HUDEP-2 (cell line): ENCODE measurements around the gene SLC7A9.
"Not testable (repeated sequence)": the region's sequence is repeated elsewhere in the genome, so short reads cannot be mapped to it uniquely, and the experiment has no call there.

Experiments used
- DNase-seq, 76 experiments: peaks; one replicate each; lab custom pipeline; 2025; ENCODE audit not compliant: unreplicated experiment in 76 of 76; lab: John Stamatoyannopoulos, UW

SLC7A9 gene

DNA sequence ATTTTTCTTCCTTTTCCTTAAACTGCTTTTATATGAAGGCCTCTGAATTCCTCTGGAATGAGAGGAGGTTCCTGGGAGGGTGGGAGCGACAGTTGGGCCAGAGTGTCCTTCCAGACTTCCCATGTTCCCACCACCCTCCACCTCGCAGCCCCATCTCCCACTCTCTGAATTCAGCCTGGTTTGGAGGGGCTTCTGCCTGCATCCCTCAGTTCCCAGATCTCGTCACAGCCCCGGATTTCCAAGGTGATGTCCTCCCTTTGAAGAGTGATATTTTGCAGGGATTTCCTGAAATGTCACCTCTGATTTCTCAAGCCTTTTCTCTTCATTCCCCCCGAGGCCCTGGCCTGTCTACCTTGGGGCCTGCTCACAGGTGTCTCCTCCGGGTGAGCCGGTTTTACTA is 16.7 kb upstream of the SLC7A9 start:
- DNase-seq, result no peak

GRCh38 chr19:32885255-32885654 is 15.7 kb upstream of the SLC7A9 start:
- not testable (repeated sequence) for DNase-seq

- DNase-seq, result no peak
Observed at GRCh38 chr19:32881766-32882165, 12.2 kb upstream of the SLC7A9 start.

DNA sequence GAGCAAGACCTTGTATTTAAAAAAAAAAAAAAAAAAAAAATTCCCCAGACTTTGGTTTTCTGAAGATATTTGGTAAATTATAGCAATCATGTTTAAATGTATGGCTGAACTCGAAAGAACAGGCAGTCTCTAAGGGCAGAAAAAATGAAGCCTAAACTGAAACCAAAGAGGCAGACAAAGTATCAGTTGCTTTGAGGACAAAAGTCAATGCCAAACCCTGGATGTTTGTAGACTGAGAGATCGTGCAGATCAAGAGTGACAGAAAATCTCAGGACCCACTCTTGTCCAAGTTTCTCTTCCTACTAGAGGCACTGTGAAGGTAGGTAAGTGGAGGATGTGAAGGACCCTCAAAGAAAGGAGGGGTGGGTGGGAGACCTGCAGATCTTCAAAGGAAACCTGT is 11.1 kb upstream of the SLC7A9 start:
- DNase-seq, result no peak

GRCh38 chr19:32879741-32880140 is 10.2 kb upstream of the SLC7A9 start:
- DNase-seq, result no peak

DNA sequence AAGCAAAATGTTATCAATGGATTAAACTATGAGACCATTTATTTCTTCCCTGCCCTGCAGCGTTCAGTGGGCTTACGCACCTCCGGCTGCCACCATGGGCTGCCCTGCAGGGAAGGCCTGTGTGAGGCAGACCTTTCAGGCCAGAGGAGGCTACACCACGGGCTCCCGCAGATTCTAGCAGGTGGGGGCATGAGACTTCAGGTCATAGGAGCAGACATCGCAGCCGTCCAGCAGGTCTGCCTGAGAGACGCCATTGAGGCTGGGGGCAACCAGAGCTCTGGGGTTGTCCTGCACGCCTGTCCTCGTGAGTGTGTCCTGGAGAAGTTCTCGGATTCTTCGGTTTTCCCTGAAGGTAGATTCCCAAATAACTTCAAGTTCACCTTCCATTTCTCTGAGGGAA is 9.4 kb upstream of the SLC7A9 start:
- DNase-seq, result no peak

DNA sequence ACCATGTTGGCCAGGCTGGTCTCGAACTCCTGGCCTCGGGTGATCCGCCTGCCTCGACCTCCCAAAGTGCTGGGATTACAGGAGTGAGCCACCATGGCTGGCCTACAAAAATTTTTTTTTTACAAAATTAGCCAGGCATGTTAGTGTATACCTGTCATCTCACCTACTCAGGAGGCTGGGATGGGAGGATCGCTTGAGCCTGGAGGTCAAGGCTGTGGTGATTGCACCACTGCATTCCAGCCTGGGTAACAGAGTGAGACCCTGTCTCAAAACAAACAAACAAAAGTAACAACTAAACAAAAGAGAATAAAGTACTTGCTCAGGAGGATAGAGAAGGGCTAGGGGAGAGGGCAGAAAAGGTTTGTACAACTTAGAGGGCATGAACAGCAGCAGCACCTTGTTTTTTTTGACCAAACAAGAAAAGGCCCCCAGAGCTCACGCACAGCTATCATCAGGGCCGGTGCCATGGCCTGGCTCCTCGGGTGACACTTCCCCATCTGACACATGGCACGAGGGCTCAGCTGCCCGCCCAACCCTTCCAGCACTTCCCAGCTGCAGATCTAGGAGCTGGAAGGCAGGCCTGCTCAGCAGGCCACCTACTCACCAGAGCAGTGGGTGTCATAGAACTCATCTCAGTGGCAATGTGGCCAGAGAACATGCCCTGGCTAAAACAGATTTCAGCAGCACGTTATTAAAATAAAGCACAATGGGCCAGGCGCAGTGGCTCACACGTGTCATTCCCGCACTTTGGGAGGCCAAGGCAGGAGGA is 8.6 kb upstream of the SLC7A9 start:
- DNase-seq, result no peak

- no peak for DNase-seq
Observed at GRCh38 chr19:32877323-32877912, 7.9 kb upstream of the SLC7A9 start.

GRCh38 chr19:32876919-32877285 is 7.3 kb upstream of the SLC7A9 start:
- no peak for DNase-seq

DNA sequence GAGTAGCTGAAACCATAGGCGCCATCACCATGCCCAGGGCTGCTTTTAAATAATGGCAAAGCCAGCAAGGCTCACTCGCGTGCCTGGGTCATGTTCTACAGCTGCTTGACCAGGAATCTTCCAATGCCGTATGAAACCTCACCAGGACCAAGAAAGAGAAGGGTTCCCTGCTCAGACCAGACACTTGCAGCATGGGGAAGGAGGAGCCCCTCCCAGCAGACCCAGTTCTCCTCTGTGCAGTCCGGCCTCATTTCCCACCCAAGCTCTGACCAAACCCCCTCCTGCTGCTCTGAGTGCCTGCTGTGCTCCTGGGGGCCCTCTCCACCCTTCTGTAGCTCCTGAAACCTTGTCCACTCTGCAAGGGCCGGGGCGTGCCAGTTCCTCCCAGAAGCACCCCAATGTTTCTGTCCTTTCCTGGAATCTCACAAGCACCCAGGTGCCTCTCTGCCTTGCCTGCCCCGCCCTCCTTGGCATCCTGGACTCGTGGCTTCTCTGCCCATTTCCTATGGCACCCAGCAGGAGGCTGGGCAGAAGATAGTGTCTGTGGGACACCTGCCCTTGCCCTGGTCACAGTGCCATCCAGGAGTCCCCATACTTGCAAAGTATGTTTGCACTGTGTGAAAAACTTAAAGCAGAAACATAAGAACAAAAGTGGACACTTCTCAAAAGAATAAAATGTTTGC is 6.8 kb upstream of the SLC7A9 start:
- DNase-seq, result no peak

- no peak for DNase-seq
Observed at GRCh38 chr19:32875428-32875827, 5.9 kb upstream of the SLC7A9 start.

- DNase-seq, result no peak
Observed at GRCh38 chr19:32874605-32875004, 5.0 kb upstream of the SLC7A9 start.

- no peak for DNase-seq
Observed at GRCh38 chr19:32873247-32873959, 3.8 kb upstream of the SLC7A9 start.

DNA sequence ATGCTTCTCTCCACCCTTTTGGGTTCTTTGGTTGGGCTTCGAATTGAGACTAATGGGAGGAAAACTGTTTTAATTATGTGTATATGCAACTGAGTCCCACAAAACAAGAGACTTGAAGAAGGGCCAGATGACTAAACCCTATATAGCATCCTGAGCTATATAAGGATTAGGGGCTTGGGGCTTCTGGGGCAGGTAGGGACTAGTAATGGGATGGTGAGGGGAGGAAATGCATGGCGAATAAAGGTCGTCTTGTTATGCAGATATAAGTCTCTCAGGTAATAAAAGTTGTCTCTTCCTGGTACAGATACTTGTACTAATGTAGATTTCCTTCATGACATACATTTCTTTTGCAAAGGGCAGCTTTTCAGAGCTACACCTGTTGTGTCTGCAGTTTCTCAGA is 2.8 kb upstream of the SLC7A9 start:
- no peak for DNase-seq

DNA sequence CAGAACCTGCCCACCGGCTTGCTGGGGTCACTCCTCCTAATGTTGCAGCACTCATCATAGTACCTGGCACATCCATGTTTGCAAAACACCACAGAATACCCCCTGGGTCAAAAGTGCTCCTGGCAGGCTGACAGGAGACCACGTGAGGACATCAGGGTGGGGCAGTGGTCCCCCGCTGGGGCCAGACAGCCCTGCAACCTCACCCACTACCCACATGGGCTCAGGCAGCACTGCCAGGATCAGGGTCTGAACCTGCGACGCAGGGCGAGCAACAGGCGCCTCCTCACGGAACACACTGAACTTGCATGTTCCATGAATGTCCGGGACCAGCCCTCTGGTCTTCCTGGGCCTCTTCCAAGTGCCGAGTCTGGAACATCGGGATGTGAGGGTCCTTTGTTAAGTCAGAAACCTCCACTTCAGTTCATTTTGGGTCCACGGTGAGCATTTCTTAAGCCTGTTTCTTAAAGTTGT is 1.4 kb upstream of the SLC7A9 start:
- no peak for DNase-seq

DNA sequence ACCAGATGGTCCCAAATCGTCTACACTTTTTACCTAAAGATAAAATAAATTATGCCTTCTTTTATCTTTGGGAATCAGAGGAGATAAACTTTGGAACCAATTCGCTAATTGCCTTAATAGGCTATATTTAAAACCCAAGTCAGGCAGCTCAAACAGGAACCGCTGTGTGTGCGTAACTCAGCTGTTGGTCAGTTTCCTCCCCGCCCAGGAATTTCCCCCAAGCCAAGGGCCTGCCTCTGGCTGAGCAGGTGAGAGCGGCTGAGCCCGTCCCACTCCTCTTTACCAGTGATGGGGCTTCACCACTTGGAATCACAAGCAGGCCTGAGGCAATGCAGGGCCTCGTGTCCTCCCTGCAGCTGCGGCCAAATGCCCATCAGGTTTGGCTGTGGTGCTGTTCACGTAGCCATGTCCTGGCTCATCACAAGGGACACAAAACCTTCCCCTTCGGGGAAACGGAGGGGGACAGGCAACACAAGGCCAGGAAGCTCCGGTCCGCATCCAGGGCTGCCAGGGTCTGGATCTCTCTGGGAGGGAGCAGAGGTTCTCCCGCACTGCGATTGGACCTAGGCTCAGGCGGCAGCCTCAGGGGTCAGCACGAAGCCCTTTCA is 503 bp upstream of the SLC7A9 start:
- DNase-seq, result no peak

DNA sequence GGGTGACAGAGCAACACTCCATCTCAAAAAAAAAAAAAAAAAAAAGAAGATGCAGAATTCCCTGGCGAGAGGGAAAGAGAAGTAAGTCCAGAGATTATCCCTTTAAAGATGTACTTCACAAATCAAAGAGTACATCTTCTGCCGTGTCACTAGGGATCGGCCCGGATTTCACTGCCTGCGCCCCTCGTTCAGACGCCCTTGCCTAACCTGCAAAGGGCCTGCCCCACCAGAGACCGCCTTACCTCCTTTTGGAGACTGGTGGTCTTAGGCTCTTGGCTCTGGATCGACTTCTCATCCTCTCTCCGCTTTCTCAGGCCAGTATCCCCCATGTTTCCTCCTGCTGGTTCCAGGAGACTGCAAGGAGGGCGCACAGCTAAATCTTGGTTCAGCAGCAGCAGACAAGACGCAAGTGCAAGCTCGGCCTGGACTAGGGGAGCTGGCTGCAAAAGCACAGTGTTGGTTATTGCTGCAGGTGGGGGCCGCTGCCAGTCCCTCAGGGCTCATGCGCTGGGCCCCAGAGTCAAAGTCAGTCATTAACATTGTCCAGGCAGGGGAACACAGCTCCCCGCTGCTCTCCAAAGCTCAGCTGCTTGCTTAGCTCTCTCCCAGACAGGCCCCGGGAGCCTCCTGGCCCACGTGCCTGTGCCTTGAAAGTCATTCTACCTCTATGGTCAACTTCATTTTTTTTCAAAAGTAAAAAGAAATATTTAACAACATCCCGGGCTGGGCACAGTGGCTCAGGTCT is 1.2 kb downstream of the SLC7A9 start:
- DNase-seq, result no peak

GRCh38 chr19:32867436-32867835 is 2.1 kb downstream of the SLC7A9 start:
- not testable (repeated sequence) for DNase-seq

DNA sequence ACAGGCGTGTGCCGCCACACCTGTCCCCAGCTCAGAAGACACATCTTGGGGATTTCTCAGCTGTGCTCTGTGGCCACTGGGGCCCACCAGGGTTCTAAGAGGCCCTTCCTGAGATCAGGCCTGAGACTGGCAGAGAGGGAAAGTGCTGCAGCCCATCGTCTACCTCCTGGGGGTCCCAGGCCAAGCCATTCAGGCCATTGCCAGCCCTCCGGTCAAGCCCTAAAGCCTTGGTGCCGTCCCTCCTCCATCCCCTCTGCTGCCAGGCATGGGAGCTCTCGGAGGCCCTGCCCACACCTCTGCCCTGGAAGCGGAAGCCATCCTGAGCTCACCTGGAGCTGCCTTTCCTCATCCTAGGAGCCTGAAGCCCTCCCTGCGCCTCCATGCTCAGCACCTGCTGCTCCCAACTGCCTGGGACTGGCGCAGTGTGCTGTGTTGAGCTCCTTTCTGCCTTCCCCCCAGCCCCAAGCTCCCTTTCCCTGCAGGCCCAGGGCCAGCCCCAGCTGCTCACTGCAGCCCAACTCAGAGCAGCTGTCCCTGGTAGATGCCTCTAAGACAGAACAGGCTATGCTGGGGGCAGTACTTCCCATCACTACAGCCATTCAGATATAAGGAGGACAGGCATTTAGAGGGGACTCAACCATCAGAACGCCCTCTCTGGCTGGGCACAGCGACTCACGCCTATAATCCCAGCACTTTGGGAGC is 2.9 kb downstream of the SLC7A9 start:
- DNase-seq, result no peak

GRCh38 chr19:32866061-32866460 is 3.5 kb downstream of the SLC7A9 start:
- no peak for DNase-seq
